NCI-H1694 (cell line): ENCODE results near the gene FOXO6.
A peak's percentile ranks its signal among the peaks of the same experiment; 100 is the strongest.

ENCODE experiments used
- DNase-seq: peaks from one replicate; lab custom pipeline; 2025; lab: John Stamatoyannopoulos, UW

FOXO6 gene

DNA sequence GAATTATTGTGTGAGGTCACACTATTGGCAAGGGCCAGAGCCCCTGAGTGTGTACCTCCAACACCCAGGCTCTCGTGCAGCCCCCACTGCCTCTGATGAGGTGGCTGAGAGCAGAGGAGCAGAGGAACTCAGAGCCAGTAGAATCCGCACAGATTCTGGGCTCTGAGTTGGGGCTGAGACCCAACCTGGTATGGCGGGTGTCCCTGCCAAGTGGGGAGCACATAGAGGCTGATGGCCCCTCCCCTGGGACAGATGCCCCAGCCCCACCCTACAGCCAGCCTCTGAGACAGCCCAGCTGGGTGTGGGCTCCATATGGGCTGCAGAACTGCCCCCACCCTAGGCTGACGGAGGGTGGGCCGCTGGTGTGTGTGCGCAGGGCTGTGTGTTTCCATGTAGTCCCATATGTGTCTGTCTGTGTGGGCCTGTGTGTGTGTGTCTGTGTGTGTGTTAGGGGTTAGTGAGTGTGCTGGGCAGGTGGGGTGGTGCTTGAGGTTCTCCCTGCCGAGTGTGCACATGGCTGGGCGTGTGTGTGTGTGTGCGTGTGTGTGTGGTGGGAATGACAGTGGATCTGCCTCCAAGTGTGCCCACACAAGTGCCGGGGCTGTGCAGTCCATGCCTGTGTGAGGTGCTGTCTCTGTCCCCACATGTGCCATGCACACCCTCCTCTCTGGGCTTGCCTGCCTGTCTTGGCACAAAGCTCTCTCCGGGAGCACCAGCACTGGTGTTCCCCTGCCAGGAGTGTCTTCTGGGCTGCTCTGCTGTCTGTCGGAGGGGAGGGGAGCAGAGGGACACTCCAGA is 24.4 kb downstream of the FOXO6 start:
- DNase-seq: peak; percentile 38

- no peak for DNase-seq
Measured at GRCh38 chr1:41386196-41386663, 25.0 kb downstream of the FOXO6 start.

- peak; percentile 55 for DNase-seq
Measured at GRCh38 chr1:41387667-41388091, 26.4 kb downstream of the FOXO6 start.

DNA sequence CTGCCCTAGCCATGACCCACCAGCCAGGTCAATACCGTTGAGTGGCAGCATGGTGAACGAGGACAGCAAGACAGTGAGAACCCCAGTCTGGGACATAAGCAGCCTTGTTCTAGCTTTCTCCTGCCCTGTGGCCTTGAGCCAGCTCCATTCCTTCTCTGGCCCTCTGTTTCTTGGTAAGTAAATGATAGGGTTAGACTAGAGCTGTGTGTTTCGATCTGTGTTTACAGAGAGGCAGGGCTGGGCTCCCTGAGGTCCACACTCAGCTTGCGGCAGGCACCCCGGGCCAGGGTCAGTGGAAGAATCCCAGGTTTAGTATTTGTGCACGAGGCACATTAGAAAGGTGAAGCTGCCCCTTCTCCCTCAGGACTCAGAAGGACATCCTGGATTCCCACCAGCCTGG is 27.3 kb downstream of the FOXO6 start:
- DNase-seq: no peak

DNA sequence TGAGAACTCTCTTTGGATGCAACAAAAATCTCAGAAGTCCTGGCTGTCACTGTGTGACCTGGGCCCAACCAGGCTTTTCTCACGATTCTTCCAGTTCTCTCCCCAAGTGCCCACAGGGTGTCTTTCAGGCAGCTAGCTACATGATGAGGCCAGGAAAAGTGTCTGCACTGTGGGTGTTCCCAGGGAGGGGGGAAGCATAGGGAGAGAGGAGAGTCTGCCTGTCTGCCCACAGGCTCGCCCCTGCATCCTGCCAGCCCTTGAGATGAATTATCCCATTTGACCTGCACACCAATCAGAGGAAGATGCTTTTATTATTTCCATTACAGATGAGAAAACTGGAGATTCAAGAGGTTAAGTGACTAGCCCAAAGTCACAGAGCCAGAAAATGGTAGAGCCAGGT is 27.8 kb downstream of the FOXO6 start:
- no peak for DNase-seq

- DNase-seq: peak; percentile 63
Measured at GRCh38 chr1:41390166-41390565, 28.9 kb downstream of the FOXO6 start.

DNA sequence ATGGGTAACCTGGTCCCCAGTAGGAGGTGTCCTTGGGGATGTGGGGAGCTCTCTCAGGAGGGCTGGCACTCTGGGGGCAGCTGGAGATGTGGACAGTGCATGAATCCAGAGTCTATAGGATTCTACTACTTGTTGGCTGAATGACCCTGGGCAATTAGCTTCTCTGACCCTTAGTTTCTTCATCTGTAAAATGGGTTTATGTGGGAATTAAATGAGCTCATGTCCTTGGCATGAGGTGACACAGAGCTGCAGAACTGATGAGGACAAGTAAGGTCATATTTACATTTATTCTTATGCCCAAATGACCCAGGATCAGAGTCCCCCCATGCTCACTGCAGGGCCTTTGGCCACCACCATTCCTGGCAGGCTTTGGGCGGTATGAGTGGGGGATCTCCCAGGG is 29.3 kb downstream of the FOXO6 start:
- DNase-seq: no peak

GRCh38 chr1:41391834-41392527 is 30.7 kb downstream of the FOXO6 start:
- DNase-seq: no peak

DNA sequence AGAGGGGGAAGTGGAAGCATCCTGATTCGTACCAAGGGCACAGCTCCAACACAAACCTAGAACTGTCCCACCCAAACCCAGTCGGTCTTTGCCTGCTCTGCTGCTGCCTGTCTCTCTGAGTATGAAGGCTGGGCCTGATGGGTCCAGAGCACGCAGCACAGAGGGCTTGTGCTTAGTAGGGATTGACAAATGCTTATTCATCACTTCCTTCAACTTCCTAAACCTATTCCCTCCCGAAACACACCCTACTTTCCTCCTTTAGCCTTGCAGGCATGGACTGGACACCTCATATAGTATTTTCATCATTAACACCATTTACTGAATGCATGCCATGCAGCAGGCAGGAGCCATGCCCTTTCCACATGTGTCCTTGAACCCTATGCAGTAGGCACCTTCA is 31.3 kb downstream of the FOXO6 start:
- no peak for DNase-seq

DNA sequence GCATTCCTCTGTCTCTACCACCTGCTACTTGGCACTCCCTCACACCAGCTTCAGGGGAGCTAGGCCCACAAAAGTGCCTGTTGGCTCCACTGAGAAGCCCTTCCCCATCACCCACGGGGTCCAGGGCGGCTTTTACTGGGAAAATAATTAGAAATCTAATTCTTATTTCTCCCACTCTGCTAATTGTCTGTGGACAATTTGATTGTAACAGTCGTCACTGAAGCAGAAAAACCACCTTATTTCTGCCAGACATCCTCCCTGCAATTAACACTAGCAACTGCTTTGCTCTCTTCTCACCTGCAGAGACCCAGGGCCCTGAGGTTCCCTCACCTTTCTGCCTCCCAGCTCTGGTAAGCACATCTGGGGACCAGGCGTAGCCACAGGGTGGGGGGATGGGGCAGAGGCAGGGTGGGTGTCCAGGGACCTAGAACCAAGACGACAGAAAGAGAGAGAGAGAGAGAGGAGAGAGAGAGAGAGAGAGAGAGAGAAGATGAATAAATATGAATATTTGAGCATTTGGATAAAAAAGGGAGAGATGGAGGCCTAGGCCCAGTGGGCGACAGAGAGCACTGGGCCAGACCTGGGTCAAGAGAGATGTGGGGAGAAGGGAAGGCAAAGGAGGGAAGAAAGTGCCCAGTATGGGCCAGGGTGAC is 32.6 kb downstream of the FOXO6 start:
- no peak for DNase-seq

- DNase-seq: no peak
Measured at GRCh38 chr1:41394369-41394744, 33.1 kb downstream of the FOXO6 start.

DNA sequence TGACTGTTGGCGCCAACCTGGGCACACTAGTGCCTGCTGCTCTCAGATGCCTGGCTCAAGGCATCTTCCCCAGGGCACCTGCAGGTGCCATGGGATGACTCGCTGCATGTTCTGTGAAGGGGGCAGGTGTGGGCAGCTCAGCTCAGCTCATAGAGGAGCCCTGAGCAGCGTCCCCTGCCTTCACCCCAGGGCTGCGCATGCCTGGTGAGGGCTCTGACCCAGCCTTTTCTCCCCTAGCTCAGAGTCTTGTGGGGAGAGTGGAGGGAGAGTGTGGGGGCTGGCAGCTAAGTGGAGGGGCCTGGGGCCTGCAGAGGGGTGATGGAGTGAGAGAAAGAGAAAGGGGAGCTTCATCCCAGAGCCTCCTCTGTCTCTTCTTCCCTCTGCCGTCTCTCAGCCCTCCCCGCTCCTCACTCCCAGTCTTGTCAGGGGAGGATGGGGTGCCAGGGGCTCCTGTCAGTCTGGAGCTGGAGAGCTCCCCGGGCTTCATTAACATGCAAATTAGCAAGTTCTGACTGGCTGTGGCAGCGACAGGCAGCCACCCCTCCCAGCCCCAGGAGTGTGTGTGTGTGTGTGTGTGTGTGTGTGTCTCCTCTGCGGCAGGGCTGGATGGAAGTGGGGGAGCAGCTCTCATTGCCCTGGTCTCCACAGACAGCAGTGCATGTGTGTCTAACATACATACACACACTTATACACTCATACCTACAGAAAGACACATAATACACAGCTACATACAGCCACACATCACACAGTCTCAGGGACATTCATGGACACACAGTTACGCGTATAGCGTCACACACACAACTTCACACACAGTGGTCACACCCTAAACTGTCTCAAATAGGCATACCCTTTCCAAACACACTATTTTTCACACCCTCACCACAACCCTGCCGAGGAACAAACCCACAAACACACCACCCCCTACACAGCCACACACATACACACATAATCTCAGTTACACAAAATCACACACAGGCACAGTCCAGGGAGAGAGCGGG is 34.0 kb downstream of the FOXO6 start:
- peak; percentile 20 for DNase-seq

- no peak for DNase-seq
Measured at GRCh38 chr1:41396084-41396483, 34.9 kb downstream of the FOXO6 start.

DNA sequence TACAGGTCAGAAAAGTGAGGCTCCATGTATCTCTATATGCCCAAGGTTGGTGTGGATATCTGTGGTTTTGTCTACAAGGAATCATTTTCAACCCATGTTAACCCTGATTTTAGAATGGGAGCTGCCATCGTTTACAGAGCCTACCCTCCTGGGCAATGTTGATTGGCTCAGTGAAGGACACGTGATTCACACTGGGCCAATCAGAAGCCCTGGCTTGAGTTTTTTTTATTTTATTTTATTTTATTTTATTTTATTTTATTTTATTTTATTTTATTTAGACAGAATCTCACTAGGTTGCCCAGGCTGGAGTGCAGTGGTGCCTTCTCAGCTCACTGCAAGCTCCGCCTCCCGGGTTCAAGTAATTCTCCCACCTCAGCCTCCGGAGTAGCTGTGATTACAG is 35.8 kb downstream of the FOXO6 start:
- DNase-seq: no peak

DNA sequence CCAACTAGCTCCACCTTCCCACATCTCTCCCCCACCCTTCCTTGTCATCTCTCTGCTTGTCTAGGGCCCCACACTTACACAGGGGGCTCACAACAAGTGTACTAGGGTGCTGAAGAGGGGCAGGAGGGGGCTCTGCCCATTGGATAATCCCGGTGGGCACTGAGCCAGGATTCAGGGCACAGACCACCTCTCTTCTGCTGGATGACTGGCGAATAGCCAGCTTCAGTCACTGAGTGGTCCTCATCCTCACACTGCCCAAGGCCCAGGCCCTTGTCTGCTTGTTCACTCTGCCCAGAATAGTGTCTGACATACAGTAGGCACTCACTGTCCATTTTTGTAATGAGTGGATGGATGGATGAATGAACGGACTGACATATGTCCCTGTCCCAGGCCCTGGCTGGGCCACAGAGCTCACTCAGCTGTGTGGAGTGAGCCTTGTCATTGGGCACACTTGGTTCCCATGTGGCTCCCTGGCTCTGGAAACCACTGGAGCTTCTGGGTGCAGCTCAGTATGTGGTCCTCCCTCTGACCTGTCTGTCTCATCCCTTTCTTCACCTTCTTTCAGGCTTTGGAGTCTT is 36.6 kb downstream of the FOXO6 start:
- DNase-seq: no peak

- peak; percentile 79 for DNase-seq
Measured at GRCh38 chr1:41399145-41399795, 38.0 kb downstream of the FOXO6 start.

- peak; percentile 63 for DNase-seq
Measured at GRCh38 chr1:41400225-41400624, 39.0 kb downstream of the FOXO6 start.

DNA sequence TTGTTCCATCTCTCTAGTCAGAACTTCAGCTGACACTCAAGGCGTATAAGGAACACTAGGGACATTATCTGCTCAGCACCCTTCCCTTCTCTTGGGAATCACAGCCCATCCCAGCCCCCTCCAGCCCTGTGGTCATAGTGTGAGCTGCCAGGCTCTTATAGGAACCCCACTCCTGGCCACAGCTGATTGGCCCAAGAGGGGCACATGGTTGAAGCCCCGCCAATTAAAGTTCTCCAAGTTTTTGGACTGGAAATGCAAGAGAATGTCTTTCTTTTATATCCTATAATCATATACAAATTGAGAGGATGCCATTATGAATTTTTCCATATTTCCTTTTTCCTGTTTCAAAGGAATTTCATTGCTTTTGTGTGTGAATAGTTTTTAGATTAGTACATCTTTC is 40.7 kb downstream of the FOXO6 start:
- no peak for DNase-seq

DNA sequence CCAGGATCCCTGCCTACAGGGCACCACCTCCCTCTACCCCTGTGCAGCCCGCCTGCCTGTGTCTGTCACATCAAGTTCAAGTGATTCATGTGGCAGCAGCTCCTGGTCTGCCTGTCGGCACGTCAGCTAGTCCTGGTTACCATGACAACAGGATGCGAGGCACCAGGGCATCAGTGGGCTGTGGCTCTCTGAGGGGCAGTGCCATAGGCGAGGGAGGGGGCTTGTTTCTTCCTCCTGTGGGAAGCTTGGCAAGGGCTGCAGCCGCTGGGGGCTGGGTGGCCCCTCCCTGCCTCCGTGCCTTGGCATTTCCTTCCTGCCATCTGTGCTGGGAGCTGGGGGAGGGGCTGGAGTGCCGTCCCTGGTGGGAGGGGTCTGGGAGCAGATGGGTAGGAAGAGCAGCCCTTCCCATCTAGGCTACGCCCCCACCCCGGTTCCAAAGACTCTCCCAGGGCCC is 43.1 kb downstream of the FOXO6 start:
- DNase-seq: peak; percentile 98

DNA sequence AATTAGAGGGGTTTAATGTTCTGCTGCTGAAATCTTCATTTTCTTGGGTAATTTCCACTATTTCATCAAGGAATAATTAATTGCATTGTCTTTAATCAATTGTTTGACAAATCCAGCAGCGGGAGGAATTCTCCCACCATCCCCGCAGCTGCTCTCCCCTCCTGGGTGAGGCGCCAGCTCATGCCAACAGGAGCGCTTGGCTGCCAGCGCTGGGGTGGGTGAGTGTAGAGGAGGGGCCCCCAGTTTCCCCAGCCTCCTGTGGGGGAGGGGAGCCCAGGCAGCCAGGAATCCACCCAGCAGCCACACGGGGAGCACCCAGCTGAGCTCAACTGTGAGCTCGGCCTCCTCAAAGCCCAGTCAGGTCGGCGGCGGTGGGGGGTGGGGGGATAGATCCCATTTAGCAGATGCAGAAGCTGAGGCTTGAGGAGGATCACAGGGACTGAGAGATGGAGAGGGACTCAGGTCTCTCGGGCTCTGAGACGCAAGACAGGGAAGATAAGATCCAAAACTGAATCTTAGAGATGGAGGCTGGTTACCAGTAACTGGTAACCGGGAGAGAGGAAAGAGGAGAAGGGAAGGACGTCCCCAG is 46.5 kb downstream of the FOXO6 start:
- DNase-seq: no peak
